Stimulated activated naive CD4-positive, alpha-beta T cell (primary cell): ENCODE results near the gene CEP76.
"Not testable (repeated sequence)": the region's sequence is repeated elsewhere in the genome, so short reads cannot be mapped to it uniquely, and the experiment has no call there.

Experiments used
- DNase-seq, 6 experiments: peaks; one replicate each; lab custom pipeline; 2025; lab: John Stamatoyannopoulos, UW

Gene CEP76

GRCh38 chr18:12645254-12645653, 57.3 kb downstream of the CEP76 start:
- no peak for DNase-seq

GRCh38 chr18:12643756-12644155, 58.8 kb downstream of the CEP76 start:
- DNase-seq, result not testable (repeated sequence)

DNA sequence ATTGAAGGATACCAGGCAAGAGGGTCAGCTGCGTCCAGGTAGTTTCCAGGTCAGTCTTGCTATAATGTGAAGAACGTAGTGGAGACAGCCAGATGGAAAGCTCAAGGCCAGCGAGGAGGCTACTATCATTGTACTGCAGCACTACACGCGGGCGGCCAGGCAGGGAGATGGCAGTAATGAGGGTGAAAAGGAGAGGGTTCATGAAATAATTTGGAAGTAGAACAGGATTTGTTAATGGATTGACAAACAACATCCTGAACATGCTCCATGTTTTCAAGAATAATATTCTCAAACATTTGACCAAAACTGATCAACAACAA, 61.7 kb downstream of the CEP76 start:
- no peak for DNase-seq

- no peak for DNase-seq
These were observed 62.3 kb downstream of the CEP76 start for GRCh38 chr18:12639990-12640880.

- DNase-seq, result no peak
These were observed 63.8 kb downstream of the CEP76 start for GRCh38 chr18:12638644-12639124.

DNA sequence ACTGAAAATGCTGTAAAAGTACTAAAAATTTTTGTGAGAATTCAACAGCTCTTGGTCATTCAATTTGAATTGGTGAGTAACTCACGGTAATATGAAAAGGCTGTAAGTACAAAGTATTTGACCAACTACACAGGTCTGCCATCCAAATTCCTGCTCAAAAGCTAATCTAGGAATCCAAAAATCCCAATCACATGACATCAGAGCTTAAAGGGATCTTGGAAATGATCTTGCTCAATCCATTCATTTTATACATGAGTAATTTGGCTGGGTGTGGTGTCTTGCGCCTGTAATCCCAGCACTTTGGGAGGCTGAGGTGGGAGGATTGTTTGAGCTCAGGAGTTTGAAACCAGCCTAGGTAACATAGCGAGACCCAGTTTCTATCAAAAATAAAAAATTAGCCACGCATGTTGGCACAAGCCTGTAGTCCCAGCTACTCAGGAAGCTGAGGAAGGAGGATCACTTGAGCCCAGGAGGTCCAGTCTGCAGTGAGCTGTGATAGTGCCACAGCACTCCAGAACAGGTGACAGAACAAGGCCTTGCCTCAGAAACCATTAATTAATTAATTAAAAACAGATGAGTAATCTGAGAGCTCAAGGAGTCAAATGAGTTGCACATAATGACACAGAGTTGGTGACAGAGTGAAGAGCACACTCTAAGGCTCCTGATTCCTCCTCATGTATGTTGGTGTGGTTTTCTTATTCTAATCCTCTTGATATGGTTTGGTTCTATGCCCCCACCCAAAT, 64.5 kb downstream of the CEP76 start:
- no peak for DNase-seq

DNA sequence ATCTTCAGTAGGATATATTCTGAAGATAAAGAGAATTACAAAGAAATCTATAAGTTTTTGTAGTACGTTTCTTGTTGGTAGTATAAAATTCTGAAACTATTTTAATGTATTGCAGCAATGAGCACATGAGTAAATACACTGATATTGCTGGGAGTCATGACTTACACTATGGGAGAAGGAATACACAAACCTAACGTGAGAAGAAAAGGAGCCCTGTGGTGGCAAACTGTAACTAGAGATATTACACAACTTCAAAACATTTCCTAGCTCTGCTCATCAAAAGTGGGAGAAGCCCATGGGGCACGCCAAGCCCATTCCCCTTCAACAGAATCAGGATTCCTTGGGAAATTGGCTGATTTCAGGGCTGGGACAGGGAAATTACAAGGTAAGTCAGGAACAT, 65.1 kb downstream of the CEP76 start:
- DNase-seq, result no peak

- no peak for DNase-seq
These were observed 70.6 kb downstream of the CEP76 start for GRCh38 chr18:12631831-12632477.

DNA sequence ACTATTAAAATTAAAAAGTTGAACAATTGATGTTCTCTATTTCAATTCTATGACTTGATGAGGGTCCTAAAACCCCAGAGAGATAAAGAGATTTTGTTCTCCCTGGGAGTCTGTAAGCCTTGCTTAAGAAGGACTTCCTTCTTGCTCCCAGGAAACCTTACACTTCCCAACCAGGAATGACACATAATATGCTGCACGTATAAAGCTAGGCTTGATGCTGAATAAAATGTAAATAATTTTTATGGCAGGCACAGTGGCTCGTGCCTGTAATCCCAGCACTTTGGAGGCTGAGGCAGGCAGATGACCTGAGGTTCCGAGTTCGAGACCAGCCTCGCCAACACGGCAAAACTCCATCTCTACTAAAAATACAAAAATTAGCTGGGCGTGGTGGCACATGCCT, 72.4 kb downstream of the CEP76 start:
- DNase-seq, result no peak

DNA sequence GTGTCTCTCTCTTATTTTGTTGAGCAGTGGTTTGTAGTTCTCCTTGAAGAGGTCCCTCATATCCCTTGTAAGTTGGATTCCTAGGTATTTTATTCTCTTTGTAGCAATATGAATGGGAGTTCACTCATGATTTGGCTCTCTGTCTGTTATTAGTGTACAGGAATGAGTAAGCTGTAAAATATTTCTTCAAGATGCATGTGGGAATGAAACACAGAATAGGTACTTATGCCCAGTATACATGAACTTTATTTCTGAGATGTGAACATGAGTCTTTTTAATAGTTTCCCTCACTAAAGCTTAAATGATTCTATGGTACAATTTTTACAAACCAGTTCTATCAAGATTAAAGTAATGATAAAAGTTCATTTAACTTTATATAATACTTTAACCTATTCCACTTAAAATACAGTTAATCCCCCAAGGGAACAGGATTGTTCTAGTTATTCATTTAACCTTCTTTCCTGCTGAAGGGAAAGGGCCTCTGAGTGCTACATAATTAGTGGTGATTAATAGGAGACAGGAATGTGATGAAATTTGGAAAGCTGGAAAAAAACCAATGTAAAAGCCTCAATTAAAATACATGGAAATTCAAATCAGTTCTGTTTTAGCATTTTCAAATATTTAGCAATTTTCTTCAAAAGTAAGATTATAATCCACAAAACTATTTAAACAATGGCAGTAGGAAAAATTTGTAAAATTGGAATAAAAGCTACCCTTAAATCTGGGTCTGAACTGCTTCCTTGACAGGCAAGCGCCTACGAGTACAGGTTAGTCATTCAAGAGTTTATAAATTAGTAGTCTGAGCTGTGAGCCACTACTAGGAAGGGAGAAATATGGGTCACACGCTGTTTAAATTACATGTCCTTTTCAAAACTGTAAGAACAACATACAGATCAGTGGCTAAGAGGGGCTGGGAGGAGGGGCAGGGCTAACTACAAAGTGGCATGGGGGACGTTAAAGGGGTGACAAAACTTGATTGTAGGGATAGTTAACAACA, 73.5 kb downstream of the CEP76 start:
- no peak for DNase-seq

GRCh38 chr18:12627199-12627598, 75.3 kb downstream of the CEP76 start:
- DNase-seq, result not testable (repeated sequence)

- no peak for DNase-seq
These were observed 77.3 kb downstream of the CEP76 start for GRCh38 chr18:12625241-12625640.
